HCT116 (cell line): ENCODE results near the gene ZNF93. TPM values are rescaled to one million over a fixed set of nuclear protein-coding genes. Genes with fewer than 3 reads are reported as not detected.

Experiments used
- ATAC-seq: fragments of 200-7000 bp; cut with Tn5 transposase; 2 replicates; pipeline ENCODE4 v1.9.1; 2020; ENCODE audit warnings: mild to moderate bottlenecking, moderate library complexity
- BruUV-seq: library from RNA; stranded (reverse); fragments of 400-500 nt; replicated peaks from 2 replicates; lab custom pipeline; 2021; lab: Mats Ljungman, UMichigan
- CTCF ChIA-PET: fragments of 300-600 bp; sonication (Branson Sonifier 250); formaldehyde crosslinking; loops from one replicate; lab custom pipeline; 2021; ENCODE audit warnings: antibody characterized with exemption; lab: Charles Lee
- POLR2A ChIA-PET: fragments of 300-600, 350-600 bp; sonication (Branson Sonifier 250); formaldehyde crosslinking; loops from one replicate; lab custom pipeline; 2021; ENCODE audit warnings: antibody characterized with exemption; lab: Charles Lee
- RAD21 ChIA-PET, 2 experiments: fragments of 300-600 bp; sonication (Branson Sonifier 250); formaldehyde crosslinking; loops; one replicate each; lab custom pipeline; 2023; ENCODE audit warnings: low total read pairs in 2 of 2; ENCODE audit not compliant: uncharacterized antibody in 2 of 2, unreplicated experiment in 2 of 2, low non-redundant PET in 1 of 2; lab: Charles Lee
- DNase-seq: peaks from one replicate; pipeline ENCODE4 v3.0.0-alpha.2; 2010; ENCODE audit warnings: low read depth, low spot score
- H2AFZ ChIP-seq: fragments of 200-600 bp; shearing (Covaris generic), sonication (generic); 2 replicates; pipeline ENCODE4 v1.6.1; 2017; ENCODE audit warnings: low read depth, mixed run types, mixed read lengths, antibody characterized with exemption, low read length; ENCODE audit not compliant: poor library complexity, severe bottlenecking
- H3K27ac ChIP-seq: 2 replicates; pipeline ENCODE4 v1.5.1; 2012; ENCODE audit warnings: low read depth, low read length
- H3K27me3 ChIP-seq: fragments of 200-600 bp; sonication (generic); 2 replicates; pipeline ENCODE4 v1.6.1; 2016; ENCODE audit warnings: mixed run types, low read length, mixed read lengths; ENCODE audit not compliant: insufficient read depth
- H3K36me3 ChIP-seq, 2 experiments: fragments of 200-500 bp in 1 of 2; fragments of 200-600 bp in 1 of 2; sonication (Bioruptor generic) in 1 of 2; sonication (generic) in 1 of 2; 2 replicates each; pipeline versions ENCODE4 v1.5.1 to v1.6.1; 2014 to 2016; ENCODE audit warnings: low read length in 2 of 2, inconsistent platforms in 1 of 2, mixed read lengths in 1 of 2, mixed run types in 1 of 2; ENCODE audit not compliant: insufficient read depth in 2 of 2, control insufficient read depth in 1 of 2
- H3K4me1 ChIP-seq, 2 experiments: fragments of 200-600 bp in 1 of 2; sonication (generic) in 1 of 2; 2 replicates each; pipeline versions ENCODE4 v1.5.1 to v1.6.1; 2012 to 2017; ENCODE audit warnings: low read length in 2 of 2, inconsistent platforms in 1 of 2, mild to moderate bottlenecking in 1 of 2, mixed read lengths in 1 of 2, mixed run types in 1 of 2, moderate library complexity in 1 of 2; ENCODE audit not compliant: insufficient read depth in 2 of 2, control insufficient read depth in 1 of 2
- H3K4me2 ChIP-seq: fragments of 200-600 bp; sonication (generic); 2 replicates; pipeline ENCODE4 v1.6.1; 2017; ENCODE audit warnings: mixed run types, low read length, mixed read lengths
- H3K4me3 ChIP-seq, 2 experiments: fragments of 200-600 bp in 1 of 2; sonication (generic) in 1 of 2; replicated peaks in 1 of 2; 2 replicates each; pipeline ENCODE4 v1.5.1; 2011 to 2016; ENCODE audit warnings: low read length in 2 of 2, control low read depth in 1 of 2, low read depth in 1 of 2, mild to moderate bottlenecking in 1 of 2, mixed read lengths in 1 of 2, mixed run types in 1 of 2
- H3K79me2 ChIP-seq: fragments of 200-600 bp; sonication (generic); 2 replicates; pipeline ENCODE4 v1.6.1; 2017; ENCODE audit warnings: mild to moderate bottlenecking, mixed run types, low read length, moderate library complexity, mixed read lengths; ENCODE audit not compliant: insufficient read depth
- H3K9ac ChIP-seq: fragments of 200-600 bp; sonication (generic); 2 replicates; pipeline ENCODE4 v1.6.1; 2016; ENCODE audit warnings: low read length, mixed read lengths
- H3K9me2 ChIP-seq: fragments of 200-600 bp; sonication (generic), shearing (Covaris generic); 2 replicates; pipeline ENCODE4 v1.6.1; 2017; ENCODE audit warnings: mixed run types, mild to moderate bottlenecking, moderate library complexity; ENCODE audit not compliant: insufficient read depth
- H3K9me3 ChIP-seq, 2 experiments: fragments of 200-500 bp in 1 of 2; fragments of 200-600 bp in 1 of 2; sonication (Bioruptor generic) in 1 of 2; sonication (generic) in 1 of 2; 2 replicates each; pipeline ENCODE4 v1.6.1; 2014 to 2017; ENCODE audit warnings: low read length in 2 of 2, mixed read lengths in 2 of 2, inconsistent platforms in 1 of 2, low read depth in 1 of 2, mild to moderate bottlenecking in 1 of 2, mixed run types in 1 of 2, moderate library complexity in 1 of 2; ENCODE audit not compliant: control insufficient read depth in 1 of 2, insufficient read depth in 1 of 2
- H4K20me1 ChIP-seq: fragments of 200-600 bp; sonication (generic), shearing (Covaris generic); 2 replicates; pipeline ENCODE4 v1.6.1; 2017; ENCODE audit warnings: mixed run types, mild to moderate bottlenecking, moderate library complexity; ENCODE audit not compliant: insufficient read depth
- ATF3 ChIP-seq: IDR thresholded peaks from 2 replicates; pipeline ENCODE4 v1.6.1; 2012
- ELF1 ChIP-seq: IDR thresholded peaks from 2 replicates; pipeline ENCODE4 v1.6.1; 2012; ENCODE audit warnings: low read depth, borderline replicate concordance
- EZH2phosphoT487 ChIP-seq: fragments of 200-600 bp; IDR thresholded peaks from 2 replicates; pipeline ENCODE4 v1.6.1; 2018; ENCODE audit warnings: antibody characterized with exemption, borderline replicate concordance
- FOSL1 ChIP-seq: IDR thresholded peaks from 2 replicates; pipeline ENCODE4 v1.6.1; 2012; ENCODE audit warnings: low read depth
- JUND ChIP-seq: IDR thresholded peaks from 2 replicates; pipeline ENCODE4 v1.6.1; 2012
- MAX ChIP-seq: IDR thresholded peaks from 2 replicates; pipeline ENCODE4 v1.6.1; 2012
- POLR2A ChIP-seq: IDR thresholded peaks from 2 replicates; pipeline ENCODE4 v1.7.0; 2011; ENCODE audit warnings: borderline replicate concordance; ENCODE audit not compliant: insufficient read depth, insufficient read length; ENCODE audit errors: extremely low read depth
- REST ChIP-seq: IDR thresholded peaks from 2 replicates; pipeline ENCODE4 v1.6.1; 2012; ENCODE audit warnings: low read depth
- SIN3A ChIP-seq: IDR thresholded peaks from 2 replicates; pipeline ENCODE4 v1.6.1; 2012; ENCODE audit warnings: low read depth
- YY1 ChIP-seq: IDR thresholded peaks from 2 replicates; pipeline ENCODE4 v1.6.1; 2011; ENCODE audit warnings: low read length, low read depth, moderate library complexity, mild to moderate bottlenecking; ENCODE audit not compliant: insufficient replicate concordance; ENCODE audit errors: extremely low read depth
- intact Hi-C: fragments of 100-400 bp; cut with micrococcal nuclease; formaldehyde crosslinking; loops from 2 replicates; pipeline ENCODE4 v1.10.0; 2022
- total RNA-seq: library from RNA; stranded (reverse); gene quantifications from one replicate; pipeline ENCODE4 v1.2.1, GENCODE V29; 2021; ENCODE audit not compliant: unreplicated experiment
- TF ChIP-seq, protein P1 (sequence below): IDR thresholded peaks from 2 replicates; pipeline ENCODE4 v1.6.1; 2011; ENCODE audit warnings: mild to moderate bottlenecking, low read length, moderate library complexity; ENCODE audit not compliant: insufficient replicate concordance; ENCODE audit errors: extremely low read depth

The ZNF93 gene
- total RNA-seq, 1 experiment from 2014 or later = not detected

DNA sequence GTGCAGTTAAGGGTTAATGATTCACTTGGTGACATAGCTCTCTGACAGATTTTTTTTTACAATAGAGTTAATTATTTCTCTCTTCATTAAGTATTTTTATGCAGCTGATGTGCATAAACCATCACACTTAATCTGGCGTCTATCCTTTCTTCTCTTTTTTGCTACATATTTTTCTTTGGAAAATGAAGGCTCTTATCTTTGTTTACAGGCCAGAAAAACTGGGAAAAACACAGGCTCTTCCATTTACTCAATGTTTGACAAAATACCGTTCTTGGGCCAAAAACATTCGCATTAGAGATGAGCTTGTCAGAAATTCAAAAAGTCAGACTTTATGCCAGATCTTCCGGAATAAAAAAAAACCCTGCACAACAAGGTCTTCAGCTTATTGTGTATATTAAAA, 23.0 kb upstream of the ZNF93 start:
- no TSS peak for BruUV-seq

DNA sequence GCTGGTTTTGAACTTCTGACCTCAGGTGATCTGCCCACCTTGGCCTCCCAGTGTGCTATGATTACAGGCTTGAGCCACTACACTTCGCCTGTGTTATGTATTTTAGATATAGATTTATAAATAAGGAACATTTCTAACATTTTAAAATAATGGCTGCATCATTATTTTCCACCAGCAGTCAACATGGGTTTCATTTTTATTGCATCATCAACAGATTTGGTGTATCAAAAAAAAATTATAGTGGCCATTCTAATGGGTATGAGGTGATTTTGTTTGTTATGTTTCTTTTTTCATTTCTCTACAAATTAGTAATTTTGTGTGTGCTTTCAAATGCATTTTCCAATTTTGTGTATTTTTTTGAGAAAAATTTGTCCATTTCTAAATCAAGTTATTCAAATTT, 16.2 kb upstream of the ZNF93 start:
- Histone ChIP-seq H3K27me3 (no peaks in the 10 kb centered on the region), H3K27ac (no peak overlapping the region), H3K4me1 (no peaks in the 10 kb centered on the region), H3K9ac (no peak overlapping the region), H2AFZ (no peak overlapping the region), H3K4me3 (no peak overlapping the region), H3K79me2 (no peaks in the 10 kb centered on the region), H4K20me1 (no peaks in the 10 kb centered on the region), H3K4me2 (no peak overlapping the region), H3K36me3 (no peaks in the 10 kb centered on the region), H3K9me2 (no peaks in the 10 kb centered on the region), H3K9me3 (peaks cover 0 to 2% of the 10 kb centered on the region in 2 experiments; a peak in 2 of 4 replicates)
- POLR2A ChIA-PET = no interaction called here
- CTCF ChIA-PET = no interaction called here
- TF ChIP-seq ATF3 (no peak), REST (no peak)
- no peak for DNase-seq
- BruUV-seq = no TSS peak
- intact Hi-C loops = no loop called here
- no peak for ATAC-seq
- RAD21 ChIA-PET = no interaction called here

More for the DNA sequence above, 23.0 kb upstream of the ZNF93 start:
- DNase-seq = no peak
- CTCF ChIA-PET = no interaction called here
- Histone ChIP-seq H3K9me3 (peaks cover 0 to 2% of the 10 kb centered on the region in 2 experiments; a peak in 1 of 4 replicates), H3K36me3 (no peaks in the 10 kb centered on the region)
- ATAC-seq = no peak
- POLR2A ChIA-PET = no interaction called here
- TF ChIP-seq SIN3A (no peak), EZH2phosphoT487 (no peak), MAX (no peak), JUND (no peak), FOSL1 (no peak), YY1 (no peak), POLR2A (no peak), ELF1 (no peak)
- TF ChIP-seq, protein P1, sequence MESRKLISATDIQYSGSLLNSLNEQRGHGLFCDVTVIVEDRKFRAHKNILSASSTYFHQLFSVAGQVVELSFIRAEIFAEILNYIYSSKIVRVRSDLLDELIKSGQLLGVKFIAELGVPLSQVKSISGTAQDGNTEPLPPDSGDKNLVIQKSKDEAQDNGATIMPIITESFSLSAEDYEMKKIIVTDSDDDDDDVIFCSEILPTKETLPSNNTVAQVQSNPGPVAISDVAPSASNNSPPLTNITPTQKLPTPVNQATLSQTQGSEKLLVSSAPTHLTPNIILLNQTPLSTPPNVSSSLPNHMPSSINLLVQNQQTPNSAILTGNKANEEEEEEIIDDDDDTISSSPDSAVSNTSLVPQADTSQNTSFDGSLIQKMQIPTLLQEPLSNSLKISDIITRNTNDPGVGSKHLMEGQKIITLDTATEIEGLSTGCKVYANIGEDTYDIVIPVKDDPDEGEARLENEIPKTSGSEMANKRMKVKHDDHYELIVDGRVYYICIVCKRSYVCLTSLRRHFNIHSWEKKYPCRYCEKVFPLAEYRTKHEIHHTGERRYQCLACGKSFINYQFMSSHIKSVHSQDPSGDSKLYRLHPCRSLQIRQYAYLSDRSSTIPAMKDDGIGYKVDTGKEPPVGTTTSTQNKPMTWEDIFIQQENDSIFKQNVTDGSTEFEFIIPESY = no peak
- TF ChIP-seq, all 23 proteins: peak for 0
- H3K27ac ChIP-seq = no peak overlapping the region
- no peaks in the 10 kb centered on the region for H3K4me1 ChIP-seq
- H2AFZ ChIP-seq = no peak overlapping the region
- intact Hi-C loops = no loop called here
- H3K4me2 ChIP-seq = no peak overlapping the region
- H4K20me1 ChIP-seq = no peaks in the 10 kb centered on the region
- no peaks in the 10 kb centered on the region for H3K27me3 ChIP-seq
- H3K9me2 ChIP-seq = no peaks in the 10 kb centered on the region
- H3K79me2 ChIP-seq = no peaks in the 10 kb centered on the region
- RAD21 ChIA-PET = no interaction called here
- no peak overlapping the region for H3K4me3 ChIP-seq
- H3K9ac ChIP-seq = no peak overlapping the region
